Measurements from ENCODE around the gene SGPP2. TPM values are rescaled to one million over a fixed set of nuclear protein-coding genes. Genes with fewer than 3 reads are reported as not detected.

The SGPP2 gene
- total and polyA plus RNA-seq, 5 experiments from 2014 or later, result 0.31 to 0.33 TPM; not detected in 3

- POLR2A ChIA-PET, result no interaction called here
- Mint-ChIP-seq H3K4me3 (no peak overlapping the region), H3K27me3 (peaks cover 0 to 2% (median 0%) of the 10 kb centered on the region in 5 donors), H3K4me1 (peaks cover 0 to 3% (median 0%) of the 10 kb centered on the region in 4 donors), H3K36me3 (peaks cover 0 to 24% (median 8%) of the 10 kb centered on the region in 3 donors), H3K9me3 (peaks cover 0 to 9% (median 0%) of the 10 kb centered on the region in 9 donors), H3K27ac (peak overlapping the region in 1 of 10 donors; percentile 4)
- DNase-seq, result no peak
- no peak for ATAC-seq
Measured at GRCh38 chr2:222561817-222562645, 137.7 kb downstream of the SGPP2 start.

GRCh38 chr2:222563106-222563718 lies 138.9 kb downstream of the SGPP2 start:
- Mint-ChIP-seq H3K36me3 (peaks cover 0 to 36% (median 13%) of the 10 kb centered on the region in 3 donors), H3K9me3 (peaks cover 0 to 6% (median 0%) of the 10 kb centered on the region in 9 donors), H3K27me3 (no peaks in the 10 kb centered on the region), H3K4me3 (no peak overlapping the region), H3K27ac (peak overlapping the region in 1 of 10 donors; percentile 3), H3K4me1 (peaks cover 0 to 3% (median 0%) of the 10 kb centered on the region in 4 donors)
- POLR2A ChIA-PET, result no interaction called here
- ATAC-seq, result no peak
- DNase-seq, result no peak

GRCh38 chr2:222563936-222564335 lies 139.6 kb downstream of the SGPP2 start:
- Mint-ChIP-seq H3K36me3 (peaks cover 0 to 43% (median 15%) of the 10 kb centered on the region in 3 donors), H3K4me3 (no peak overlapping the region), H3K27me3 (no peaks in the 10 kb centered on the region), H3K27ac (peak overlapping the region in 3 of 10 donors; percentile 28 to 36 (median 32)), H3K4me1 (peaks cover 0 to 3% (median 0%) of the 10 kb centered on the region in 4 donors), H3K9me3 (no peaks in the 10 kb centered on the region)
- DNase-seq (no peak), ATAC-seq (no peak)
- POLR2A ChIA-PET, result no interaction called here

GRCh38 chr2:222566229-222566628 lies 141.9 kb downstream of the SGPP2 start:
- Mint-ChIP-seq H3K27ac (no peak overlapping the region), H3K9me3 (no peaks in the 10 kb centered on the region), H3K4me1 (peaks cover 0 to 3% (median 0%) of the 10 kb centered on the region in 4 donors), H3K27me3 (no peaks in the 10 kb centered on the region), H3K4me3 (no peak overlapping the region), H3K36me3 (peaks cover 0 to 63% (median 25%) of the 10 kb centered on the region in 3 donors)
- POLR2A ChIA-PET, result no interaction called here
- ATAC-seq (no peak), DNase-seq (no peak)

GRCh38 chr2:222568865-222569264 lies 144.5 kb downstream of the SGPP2 start:
- Mint-ChIP-seq H3K36me3 (peaks cover 0 to 87% (median 30%) of the 10 kb centered on the region in 3 donors), H3K4me3 (no peak overlapping the region), H3K4me1 (peaks cover 0 to 9% (median 3%) of the 10 kb centered on the region in 4 donors), H3K27ac (peak overlapping the region in 2 of 10 donors; percentile 22 to 30), H3K9me3 (no peaks in the 10 kb centered on the region), H3K27me3 (no peaks in the 10 kb centered on the region)
- no peak for DNase-seq
- POLR2A ChIA-PET, result no interaction called here
- no peak for ATAC-seq

- Mint-ChIP-seq H3K9me3 (no peaks in the 10 kb centered on the region), H3K27me3 (no peaks in the 10 kb centered on the region), H3K4me3 (no peak overlapping the region), H3K27ac (peak overlapping the region in 1 of 10 donors; percentile 68), H3K36me3 (peaks cover 0 to 94% (median 33%) of the 10 kb centered on the region in 3 donors), H3K4me1 (peaks cover 0 to 16% (median 8%) of the 10 kb centered on the region in 4 donors)
- ATAC-seq (no peak), DNase-seq (no peak)
- POLR2A ChIA-PET, result no interaction called here
Measured at GRCh38 chr2:222569826-222570225, 145.5 kb downstream of the SGPP2 start.

- no peaks in the 10 kb centered on the region for H3K27me3 Mint-ChIP-seq
Measured at GRCh38 chr2:222572264-222572721, 147.9 kb downstream of the SGPP2 start.

GRCh38 chr2:222572751-222573174 lies 148.4 kb downstream of the SGPP2 start:
- Mint-ChIP-seq H3K36me3 (peaks cover 0 to 93% (median 24%) of the 10 kb centered on the region in 3 donors), H3K4me3 (no peak overlapping the region), H3K27me3 (no peaks in the 10 kb centered on the region), H3K9me3 (no peaks in the 10 kb centered on the region), H3K27ac (peak overlapping the region in 9 of 10 donors; percentile 39 to 86 (median 65)), H3K4me1 (peaks cover 0 to 17% (median 8%) of the 10 kb centered on the region in 4 donors)
- no peak for ATAC-seq
- POLR2A ChIA-PET, result no interaction called here
- no peak for DNase-seq

More at GRCh38 chr2:222572264-222572721, 147.9 kb downstream of the SGPP2 start:
- H3K36me3 Mint-ChIP-seq, result peaks cover 0 to 93% (median 26%) of the 10 kb centered on the region in 3 donors
- ATAC-seq, result no peak
- H3K4me3 Mint-ChIP-seq, result no peak overlapping the region
- peak overlapping the region in 6 of 10 donors; percentile 39 to 65 (median 56) for H3K27ac Mint-ChIP-seq
- peaks cover 0 to 17% (median 8%) of the 10 kb centered on the region in 4 donors for H3K4me1 Mint-ChIP-seq
- POLR2A ChIA-PET, result no interaction called here
- DNase-seq, result no peak
- H3K9me3 Mint-ChIP-seq, result no peaks in the 10 kb centered on the region

GRCh38 chr2:222575618-222576017 lies 151.3 kb downstream of the SGPP2 start:
- no peak overlapping the region for H3K4me3 Mint-ChIP-seq
- POLR2A ChIA-PET, result no interaction called here
- H3K27me3 Mint-ChIP-seq, result no peaks in the 10 kb centered on the region
- H3K4me1 Mint-ChIP-seq, result peaks cover 5 to 17% (median 10%) of the 10 kb centered on the region in 4 donors
- H3K27ac Mint-ChIP-seq, result no peak overlapping the region
- ATAC-seq (no peak), DNase-seq (no peak)
- no peaks in the 10 kb centered on the region for H3K9me3 Mint-ChIP-seq
- H3K36me3 Mint-ChIP-seq, result peaks cover 0 to 88% (median 24%) of the 10 kb centered on the region in 3 donors

GRCh38 chr2:222576171-222577081 lies 152.1 kb downstream of the SGPP2 start:
- ATAC-seq (no peak), DNase-seq (no peak)
- Mint-ChIP-seq H3K4me1 (peaks cover 8 to 19% (median 12%) of the 10 kb centered on the region in 4 donors), H3K27ac (peak overlapping the region in 5 of 10 donors; percentile 30 to 55 (median 35)), H3K36me3 (peaks cover 0 to 87% (median 17%) of the 10 kb centered on the region in 3 donors), H3K4me3 (no peak overlapping the region), H3K9me3 (no peaks in the 10 kb centered on the region), H3K27me3 (no peaks in the 10 kb centered on the region)
- POLR2A ChIA-PET, result interaction anchor here (0.6 kb wide), 1 partner anchor 21 kb away, joined by 6 read pairs; no protein-coding TSS in a partner anchor

- Mint-ChIP-seq H3K4me1 (peaks cover 13 to 27% (median 18%) of the 10 kb centered on the region in 4 donors), H3K4me3 (no peak overlapping the region), H3K27ac (peak overlapping the region in 1 of 10 donors; percentile 32), H3K9me3 (no peaks in the 10 kb centered on the region), H3K36me3 (peaks cover 0 to 86% (median 15%) of the 10 kb centered on the region in 3 donors), H3K27me3 (no peaks in the 10 kb centered on the region)
- no peak for DNase-seq
- no peak for ATAC-seq
- POLR2A ChIA-PET, result no interaction called here
Measured at GRCh38 chr2:222577341-222577740, 153.0 kb downstream of the SGPP2 start.

- Mint-ChIP-seq H3K4me1 (peaks cover 23 to 28% (median 25%) of the 10 kb centered on the region in 4 donors), H3K27me3 (no peaks in the 10 kb centered on the region), H3K9me3 (peaks cover 0 to 7% (median 0%) of the 10 kb centered on the region in 9 donors), H3K36me3 (peaks cover 5 to 84% (median 40%) of the 10 kb centered on the region in 3 donors), H3K27ac (peak overlapping the region in 2 of 10 donors; percentile 17 to 76), H3K4me3 (no peak overlapping the region)
- ATAC-seq, result no peak
- POLR2A ChIA-PET, result no interaction called here
- no peak for DNase-seq
Measured at GRCh38 chr2:222582928-222583327, 158.6 kb downstream of the SGPP2 start.

Data from naive thymus-derived CD8-positive, alpha-beta T cell (primary cell).